Subcutaneous abdominal adipose tissue (tissue), 5 donors: ENCODE results near the gene KRT9.

Experiments
- H3K27ac ChIP-seq: one replicate; pipeline ENCODE4 v1.7.0; 2013; ENCODE audit warnings: low read depth, mild to moderate bottlenecking, inconsistent platforms, low read length, moderate library complexity
- H3K27me3 ChIP-seq, 5 donors: one replicate each; pipeline ENCODE4 v1.7.0; 2013; ENCODE audit warnings: low read length in 5 of 5, inconsistent platforms in 1 of 5; ENCODE audit not compliant: control insufficient read depth in 5 of 5, insufficient read depth in 4 of 5
- H3K36me3 ChIP-seq, 5 donors: one replicate each; pipeline ENCODE4 v1.7.0; 2013; ENCODE audit warnings: low read length in 5 of 5; ENCODE audit not compliant: control insufficient read depth in 5 of 5, insufficient read depth in 5 of 5
- H3K4me1 ChIP-seq, 5 donors: one replicate each; pipeline ENCODE4 v1.7.0; 2013; ENCODE audit warnings: low read length in 5 of 5, mild to moderate bottlenecking in 3 of 5, moderate library complexity in 1 of 5; ENCODE audit not compliant: control insufficient read depth in 5 of 5, insufficient read depth in 5 of 5
- H3K4me3 ChIP-seq, 5 donors: one replicate each; pipeline ENCODE4 v1.7.0; 2013; ENCODE audit warnings: low read length in 5 of 5, low read depth in 1 of 5
- H3K9ac ChIP-seq, 5 donors: one replicate each; pipeline ENCODE4 v1.7.0; 2013; ENCODE audit warnings: low read length in 5 of 5, mild to moderate bottlenecking in 4 of 5, moderate library complexity in 3 of 5
- H3K9me3 ChIP-seq, 5 donors: one replicate each; pipeline ENCODE4 v1.7.0; 2013; ENCODE audit warnings: low read length in 5 of 5; ENCODE audit not compliant: control insufficient read depth in 5 of 5
- donor health status: healthy.
- donor health status: healthy.
- donor health status: healthy.
- donor health status: healthy.
- donor health status: healthy.

Gene KRT9

GRCh38 chr17:41556931-41557330, 14.9 kb downstream of the KRT9 start:
- H3K4me1 ChIP-seq = peaks cover 0 to 23% (median 9%) of the 10 kb centered on the region in 5 donors
- H3K4me3 ChIP-seq = no peak overlapping the region
- H3K27ac ChIP-seq = no peak overlapping the region
- H3K9me3 ChIP-seq = no peaks in the 10 kb centered on the region
- H3K27me3 ChIP-seq = peaks cover 0 to 7% (median 0%) of the 10 kb centered on the region in 5 donors
- no peaks in the 10 kb centered on the region for H3K36me3 ChIP-seq
- H3K9ac ChIP-seq = no peak overlapping the region

- peaks cover 0 to 7% (median 0%) of the 10 kb centered on the region in 5 donors for H3K27me3 ChIP-seq
- no peak overlapping the region for H3K4me3 ChIP-seq
- H3K4me1 ChIP-seq = peaks cover 0 to 24% (median 12%) of the 10 kb centered on the region in 5 donors
- H3K9me3 ChIP-seq = no peaks in the 10 kb centered on the region
- H3K27ac ChIP-seq = no peak overlapping the region
- no peak overlapping the region for H3K9ac ChIP-seq
- no peaks in the 10 kb centered on the region for H3K36me3 ChIP-seq
Measured at GRCh38 chr17:41556306-41556705, 15.6 kb downstream of the KRT9 start.

- Histone ChIP-seq H3K27me3 (peaks cover 0 to 3% (median 0%) of the 10 kb centered on the region in 5 donors), H3K4me3 (no peak overlapping the region), H3K9me3 (no peaks in the 10 kb centered on the region), H3K36me3 (no peaks in the 10 kb centered on the region), H3K27ac (no peak overlapping the region), H3K4me1 (peaks cover 0 to 24% (median 12%) of the 10 kb centered on the region in 5 donors), H3K9ac (no peak overlapping the region)
Measured at GRCh38 chr17:41555105-41555887, 16.6 kb downstream of the KRT9 start.

- Histone ChIP-seq H3K4me1 (peaks cover 2 to 33% (median 16%) of the 10 kb centered on the region in 5 donors), H3K36me3 (no peaks in the 10 kb centered on the region), H3K27ac (no peak overlapping the region), H3K9ac (no peak overlapping the region), H3K27me3 (peaks cover 0 to 3% (median 0%) of the 10 kb centered on the region in 5 donors), H3K4me3 (no peak overlapping the region), H3K9me3 (no peaks in the 10 kb centered on the region)
Measured at GRCh38 chr17:41553987-41554680, 17.7 kb downstream of the KRT9 start.

DNA sequence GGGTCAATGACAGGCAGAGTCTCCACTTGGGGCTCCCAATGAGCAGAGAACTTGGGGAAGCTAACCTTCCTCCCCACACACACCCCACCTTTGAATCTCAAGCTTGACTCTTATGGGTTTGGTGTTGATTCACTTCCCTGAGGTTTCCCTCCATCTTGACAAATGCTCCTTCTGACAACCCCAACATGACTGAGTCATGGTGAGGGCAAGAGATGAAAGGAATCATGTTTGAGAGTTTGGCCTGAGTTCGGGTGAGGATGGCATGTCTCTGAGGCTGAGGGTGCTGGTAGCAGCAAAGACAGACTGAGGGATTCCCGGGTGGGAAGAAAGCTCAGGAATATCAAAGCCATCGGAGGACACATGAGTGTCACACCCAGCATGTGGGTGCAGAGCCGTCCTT, 18.7 kb downstream of the KRT9 start:
- peaks cover 4 to 43% (median 25%) of the 10 kb centered on the region in 5 donors for H3K4me1 ChIP-seq
- no peak overlapping the region for H3K27ac ChIP-seq
- no peak overlapping the region for H3K4me3 ChIP-seq
- H3K9ac ChIP-seq = no peak overlapping the region
- peaks cover 0 to 3% (median 0%) of the 10 kb centered on the region in 5 donors for H3K27me3 ChIP-seq
- H3K9me3 ChIP-seq = no peaks in the 10 kb centered on the region
- H3K36me3 ChIP-seq = no peaks in the 10 kb centered on the region

GRCh38 chr17:41552455-41552854, 19.4 kb downstream of the KRT9 start:
- peaks cover 0 to 3% (median 0%) of the 10 kb centered on the region in 5 donors for H3K27me3 ChIP-seq
- H3K36me3 ChIP-seq = no peaks in the 10 kb centered on the region
- H3K4me3 ChIP-seq = no peak overlapping the region
- H3K9me3 ChIP-seq = no peaks in the 10 kb centered on the region
- H3K27ac ChIP-seq = no peak overlapping the region
- H3K4me1 ChIP-seq = peaks cover 4 to 48% (median 32%) of the 10 kb centered on the region in 5 donors
- H3K9ac ChIP-seq = no peak overlapping the region

- H3K9ac ChIP-seq = no peak overlapping the region
- H3K4me3 ChIP-seq = no peak overlapping the region
- no peak overlapping the region for H3K27ac ChIP-seq
- H3K27me3 ChIP-seq = peaks cover 0 to 3% (median 0%) of the 10 kb centered on the region in 5 donors
- peaks cover 4 to 48% (median 32%) of the 10 kb centered on the region in 5 donors for H3K4me1 ChIP-seq
- no peaks in the 10 kb centered on the region for H3K36me3 ChIP-seq
- peaks cover 0 to 9% (median 7%) of the 10 kb centered on the region in 5 donors for H3K9me3 ChIP-seq
Measured at GRCh38 chr17:41551365-41551764, 20.5 kb downstream of the KRT9 start.

- Histone ChIP-seq H3K9me3 (peaks cover 0 to 10% (median 7%) of the 10 kb centered on the region in 5 donors), H3K36me3 (no peaks in the 10 kb centered on the region), H3K27me3 (peaks cover 0 to 2% (median 0%) of the 10 kb centered on the region in 5 donors), H3K9ac (no peak overlapping the region), H3K4me3 (no peak overlapping the region), H3K4me1 (peaks cover 4 to 40% (median 30%) of the 10 kb centered on the region in 5 donors), H3K27ac (peak overlapping the region; percentile 57)
Measured at GRCh38 chr17:41549596-41550039, 22.2 kb downstream of the KRT9 start.

DNA sequence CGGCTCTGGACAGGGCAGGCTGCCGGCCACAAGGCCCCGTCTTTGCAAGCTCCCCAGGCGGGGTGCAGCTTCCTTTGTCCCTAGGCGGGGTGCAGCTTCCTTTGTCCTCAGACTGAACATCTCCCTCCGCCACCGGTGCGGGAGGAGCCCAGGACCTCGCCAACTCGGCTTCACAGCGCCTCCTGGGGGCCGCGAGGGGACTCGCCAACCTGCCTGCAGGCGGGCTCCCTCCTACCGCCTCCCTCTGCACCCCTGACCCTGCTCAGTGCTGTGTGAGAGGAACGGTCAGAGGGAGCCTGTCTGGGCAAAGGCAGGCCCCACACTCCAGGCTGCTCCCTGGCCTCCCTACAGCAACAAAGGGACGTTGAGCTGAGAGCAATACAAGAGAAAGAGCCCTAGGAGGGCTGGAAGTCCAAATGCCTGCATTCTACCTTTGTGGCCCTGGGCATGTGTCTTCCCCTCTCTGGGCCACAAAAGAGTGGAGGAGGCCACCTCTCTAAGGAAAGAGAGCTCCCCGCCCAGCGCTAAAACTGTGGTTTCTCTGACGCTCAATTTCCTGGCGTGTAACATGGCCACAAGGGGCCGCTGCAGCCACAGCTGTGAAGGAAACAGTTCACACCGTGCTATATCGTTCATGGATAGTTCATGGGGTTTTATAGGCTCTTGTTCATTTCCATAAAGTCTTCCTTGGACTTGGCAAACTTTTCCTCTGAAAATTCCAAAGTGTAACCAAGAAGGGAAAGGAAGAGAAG, 22.8 kb downstream of the KRT9 start:
- Histone ChIP-seq H3K4me1 (peaks cover 4 to 34% (median 24%) of the 10 kb centered on the region in 5 donors), H3K27me3 (peaks cover 0 to 2% (median 0%) of the 10 kb centered on the region in 5 donors), H3K36me3 (no peaks in the 10 kb centered on the region), H3K9ac (peak overlapping the region in 1 of 5 donors; percentile 10), H3K27ac (peak overlapping the region; percentile 57), H3K4me3 (peak overlapping the region; percentile 21 to 65 (median 53)), H3K9me3 (peaks cover 0 to 10% (median 7%) of the 10 kb centered on the region in 5 donors)
